GM19438 (cell line): ENCODE data around the gene HRH2.
"Not testable (repeated sequence)": the region's sequence is repeated elsewhere in the genome, so short reads cannot be mapped to it uniquely, and the experiment has no call there.

Experiments
- ATAC-seq: cut with Tn5 transposase; IDR thresholded peaks from one replicate; pipeline ENCODE4 v1.9.1; 2021; ENCODE audit warnings: low read depth; ENCODE audit not compliant: unreplicated experiment

The HRH2 gene

GRCh38 chr5:175657593-175658271, at the start of gene HRH2:
HRH2 (plus strand) TSS chr5:175658071; CDS start chr5:175683234, 25,163 bp downstream.
- no peak for ATAC-seq

GRCh38 chr5:175609526-175609925, 48.3 kb upstream of the HRH2 start:
- ATAC-seq = no peak

GRCh38 chr5:175610381-175610780, 47.5 kb upstream of the HRH2 start:
- ATAC-seq = no peak

- no peak for ATAC-seq
Measured at GRCh38 chr5:175610898-175611297, 47.0 kb upstream of the HRH2 start.

- no peak for ATAC-seq
Measured at GRCh38 chr5:175614223-175614815, 43.6 kb upstream of the HRH2 start.

- no peak for ATAC-seq
Measured at GRCh38 chr5:175614861-175615260, 43.0 kb upstream of the HRH2 start.

- ATAC-seq = no peak
Measured at GRCh38 chr5:175616083-175616482, 41.8 kb upstream of the HRH2 start.

GRCh38 chr5:175616527-175616926, 41.3 kb upstream of the HRH2 start:
- ATAC-seq = not testable (repeated sequence)

GRCh38 chr5:175617447-175617846, 40.4 kb upstream of the HRH2 start:
- no peak for ATAC-seq

- ATAC-seq = no peak
Measured at GRCh38 chr5:175620527-175620926, 37.3 kb upstream of the HRH2 start.

- ATAC-seq = no peak
Measured at GRCh38 chr5:175621971-175622370, 35.9 kb upstream of the HRH2 start.

GRCh38 chr5:175623088-175623487, 34.8 kb upstream of the HRH2 start:
- no peak for ATAC-seq

- no peak for ATAC-seq
Measured at GRCh38 chr5:175624316-175624715, 33.6 kb upstream of the HRH2 start.

- ATAC-seq = no peak
Measured at GRCh38 chr5:175627005-175627404, 30.9 kb upstream of the HRH2 start.

GRCh38 chr5:175627739-175628138, 30.1 kb upstream of the HRH2 start:
- no peak for ATAC-seq

GRCh38 chr5:175628668-175629067, 29.2 kb upstream of the HRH2 start:
- no peak for ATAC-seq

GRCh38 chr5:175629261-175629660, 28.6 kb upstream of the HRH2 start:
- no peak for ATAC-seq

GRCh38 chr5:175629793-175630192, 28.1 kb upstream of the HRH2 start:
- no peak for ATAC-seq

GRCh38 chr5:175635854-175636584, 21.9 kb upstream of the HRH2 start:
- ATAC-seq = no peak

- ATAC-seq = no peak
Measured at GRCh38 chr5:175638305-175638704, 19.6 kb upstream of the HRH2 start.

GRCh38 chr5:175640106-175640775, 17.6 kb upstream of the HRH2 start:
- ATAC-seq = no peak
